SU-DHL-6 (cell line): ENCODE measurements around the gene KLKB1.

Experiments used
- H2AFZ ChIP-seq: fragments of 200-600 bp; sonication (generic); 2 replicates; pipeline ENCODE4 v1.6.1; 2014; ENCODE audit warnings: low read depth, mild to moderate bottlenecking, moderate library complexity, mixed read lengths, antibody characterized with exemption, low read length; ENCODE audit not compliant: severe bottlenecking
- H3F3A ChIP-seq: fragments of 200-600 bp; shearing (Covaris generic); 2 replicates; pipeline ENCODE4 v1.6.0; 2016; ENCODE audit warnings: antibody characterized with exemption, mild to moderate bottlenecking; ENCODE audit not compliant: insufficient read depth
- H3K27ac ChIP-seq: fragments of 200-600 bp; sonication (generic); 2 replicates; pipeline ENCODE4 v1.5.1; 2016; ENCODE audit warnings: low read depth, mild to moderate bottlenecking, low read length, moderate library complexity, mixed read lengths
- H3K27me3 ChIP-seq: fragments of 200-600 bp; sonication (generic), shearing (Covaris generic); 2 replicates; pipeline ENCODE4 v1.6.0; 2014; ENCODE audit warnings: mild to moderate bottlenecking, low read length
- H3K36me3 ChIP-seq: fragments of 200-600 bp; sonication (generic); 2 replicates; pipeline ENCODE4 v1.6.1; 2014; ENCODE audit warnings: mild to moderate bottlenecking, low read length, mixed read lengths
- H3K4me2 ChIP-seq: fragments of 300-600, 200-600 bp; shearing (Covaris generic), sonication (generic); 2 replicates; pipeline ENCODE4 v1.6.0; 2014; ENCODE audit warnings: low read length, low read depth, mild to moderate bottlenecking; ENCODE audit not compliant: poor library complexity, severe bottlenecking
- H3K4me3 ChIP-seq: fragments of 200-600 bp; sonication (generic); 2 replicates; pipeline ENCODE4 v1.5.1; 2014; ENCODE audit warnings: antibody characterized with exemption, low read length, mild to moderate bottlenecking, mixed read lengths; ENCODE audit not compliant: insufficient read depth, poor library complexity, severe bottlenecking
- H3K79me2 ChIP-seq: fragments of 200-600 bp; sonication (generic); 2 replicates; pipeline ENCODE4 v1.6.1; 2014; ENCODE audit warnings: mild to moderate bottlenecking, low read length, moderate library complexity; ENCODE audit not compliant: insufficient read depth
- H3K9ac ChIP-seq: fragments of 200-600 bp; sonication (generic); 2 replicates; pipeline ENCODE4 v1.7.0; 2014; ENCODE audit warnings: mild to moderate bottlenecking, low read length
- H3K9me2 ChIP-seq: fragments of 200-600 bp; sonication (generic); replicated peaks from 2 replicates; pipeline ENCODE4 v1.6.1; 2014; ENCODE audit warnings: low read length; ENCODE audit not compliant: insufficient read depth
- H3K9me3 ChIP-seq: fragments of 200-600 bp; sonication (generic); 2 replicates; pipeline ENCODE4 v1.6.1; 2014; ENCODE audit warnings: low read length, mixed read lengths; ENCODE audit not compliant: insufficient read depth
- H4K20me1 ChIP-seq: fragments of 200-600 bp; sonication (generic); 2 replicates; pipeline ENCODE4 v1.6.1; 2014; ENCODE audit warnings: low read depth, mild to moderate bottlenecking, antibody characterized with exemption, low read length, moderate library complexity, mixed read lengths
- CTCF ChIP-seq: fragments of 200-600 bp; sonication (generic); IDR thresholded peaks from one replicate; pipeline ENCODE4 v1.5.1; 2017; ENCODE audit warnings: antibody characterized with exemption, mild to moderate bottlenecking, low read length, moderate library complexity; ENCODE audit not compliant: insufficient read depth, poor library complexity, severe bottlenecking
- EZH2phosphoT487 ChIP-seq: fragments of 200-600 bp; sonication (generic), shearing (Covaris generic); conservative IDR thresholded peaks from 2 replicates; pipeline ENCODE4 v1.6.1; 2018; ENCODE audit warnings: mild to moderate bottlenecking, antibody characterized with exemption, low read length, moderate library complexity, mixed read lengths

The KLKB1 gene

GRCh38 chr4:186300659-186301390, 73.5 kb downstream of the KLKB1 start:
- Histone ChIP-seq H3K9me3 (no peaks in the 10 kb centered on the region), H3K9ac (no peak overlapping the region), H3K9me2 (no peaks in the 10 kb centered on the region), H3F3A (no peaks in the 10 kb centered on the region), H3K4me2 (no peak overlapping the region), H2AFZ (no peak overlapping the region), H3K27me3 (no peaks in the 10 kb centered on the region), H3K36me3 (no peaks in the 10 kb centered on the region), H3K4me3 (no peak overlapping the region), H3K79me2 (no peaks in the 10 kb centered on the region), H4K20me1 (no peaks in the 10 kb centered on the region), H3K27ac (no peak overlapping the region)
- TF ChIP-seq EZH2phosphoT487 (no peak), CTCF (no peak)

GRCh38 chr4:186304216-186304615, 76.9 kb downstream of the KLKB1 start:
- Histone ChIP-seq H3K27me3 (no peaks in the 10 kb centered on the region), H2AFZ (no peak overlapping the region), H3K4me3 (no peak overlapping the region), H3F3A (no peaks in the 10 kb centered on the region), H3K36me3 (no peaks in the 10 kb centered on the region), H3K9ac (no peak overlapping the region), H3K79me2 (no peaks in the 10 kb centered on the region), H3K9me3 (no peaks in the 10 kb centered on the region), H3K4me2 (no peak overlapping the region), H3K9me2 (no peaks in the 10 kb centered on the region), H3K27ac (no peak overlapping the region), H4K20me1 (no peaks in the 10 kb centered on the region)
- TF ChIP-seq CTCF (no peak), EZH2phosphoT487 (no peak)

- H3K79me2 ChIP-seq: no peaks in the 10 kb centered on the region
- no peaks in the 10 kb centered on the region for H3F3A ChIP-seq
- H3K27me3 ChIP-seq: no peaks in the 10 kb centered on the region
- H3K4me2 ChIP-seq: no peak overlapping the region
- H2AFZ ChIP-seq: no peak overlapping the region
- TF ChIP-seq EZH2phosphoT487 (no peak), CTCF (no peak)
- H3K9ac ChIP-seq: no peak overlapping the region
- no peaks in the 10 kb centered on the region for H3K9me3 ChIP-seq
- no peaks in the 10 kb centered on the region for H4K20me1 ChIP-seq
- H3K4me3 ChIP-seq: no peak overlapping the region
- H3K27ac ChIP-seq: no peak overlapping the region
- H3K36me3 ChIP-seq: no peaks in the 10 kb centered on the region
- no peaks in the 10 kb centered on the region for H3K9me2 ChIP-seq
Measured at GRCh38 chr4:186304866-186305505, 77.7 kb downstream of the KLKB1 start.
